GM06990 (cell line): ENCODE measurements around the gene KDM4B.

Source experiments
- DNase-seq: peaks from one replicate; pipeline ENCODE4 v3.0.0-alpha.2; 2011; ENCODE audit not compliant: insufficient read length; ENCODE audit errors: extremely low read depth
- H3K27me3 ChIP-seq: replicated peaks from 2 replicates; pipeline ENCODE4 v1.6.0; 2011; ENCODE audit warnings: low read length; ENCODE audit not compliant: control insufficient read depth, insufficient read depth
- H3K36me3 ChIP-seq: 2 replicates; pipeline ENCODE4 v1.5.1; 2011; ENCODE audit warnings: low read length; ENCODE audit not compliant: control insufficient read depth, insufficient read depth
- H3K4me3 ChIP-seq: replicated peaks from 2 replicates; pipeline ENCODE4 v1.5.1; 2011; ENCODE audit warnings: low read depth, mild to moderate bottlenecking, control low read depth, low read length
- CTCF ChIP-seq: IDR thresholded peaks from 2 replicates; pipeline ENCODE4 v1.5.1; 2011; ENCODE audit warnings: low read length, control low read depth, mild to moderate bottlenecking, inconsistent platforms; ENCODE audit not compliant: insufficient read depth, poor library complexity, severe bottlenecking

Gene KDM4B

GRCh38 chr19:5110546-5110945 is 141.6 kb downstream of the KDM4B start:
- no peaks in the 10 kb centered on the region for H3K27me3 ChIP-seq
- DNase-seq = no peak
- H3K4me3 ChIP-seq = no peak overlapping the region
- no peak for TF ChIP-seq CTCF
- peaks cover 8% of the 10 kb centered on the region for H3K36me3 ChIP-seq

- no peak for DNase-seq
- TF ChIP-seq CTCF = no peak
Measured at GRCh38 chr19:5111051-5111450, 142.1 kb downstream of the KDM4B start.

GRCh38 chr19:5112175-5112574 is 143.3 kb downstream of the KDM4B start:
- Histone ChIP-seq H3K27me3 (no peaks in the 10 kb centered on the region), H3K4me3 (no peak overlapping the region), H3K36me3 (peaks cover 6% of the 10 kb centered on the region)
- no peak for DNase-seq
- no peak for TF ChIP-seq CTCF

More at GRCh38 chr19:5111051-5111450, 142.1 kb downstream of the KDM4B start:
- peaks cover 8% of the 10 kb centered on the region for H3K36me3 ChIP-seq
- no peaks in the 10 kb centered on the region for H3K27me3 ChIP-seq
- no peak overlapping the region for H3K4me3 ChIP-seq

GRCh38 chr19:5112681-5113575 is 144.0 kb downstream of the KDM4B start:
- H3K36me3 ChIP-seq = peaks cover 6% of the 10 kb centered on the region
- DNase-seq = no peak
- TF ChIP-seq CTCF = no peak
- H3K4me3 ChIP-seq = no peak overlapping the region
- no peaks in the 10 kb centered on the region for H3K27me3 ChIP-seq

GRCh38 chr19:5113633-5114586 is 145.0 kb downstream of the KDM4B start:
- TF ChIP-seq CTCF = no peak

More at GRCh38 chr19:5113633-5114586, 145.0 kb downstream of the KDM4B start:
- Histone ChIP-seq H3K4me3 (no peak overlapping the region), H3K27me3 (no peaks in the 10 kb centered on the region), H3K36me3 (peaks cover 6% of the 10 kb centered on the region)
- no peak for DNase-seq
